Measurements from ENCODE around the gene NAA30.

NAA30 gene

GRCh38 chr14:57400556-57401494 is 10.4 kb downstream of the NAA30 start:
- no peak for DNase-seq

- DNase-seq = no peak
Observed at GRCh38 chr14:57401501-57401900, 11.1 kb downstream of the NAA30 start.

- DNase-seq = no peak
Observed at GRCh38 chr14:57402173-57402852, 11.9 kb downstream of the NAA30 start.

- DNase-seq = no peak
Observed at GRCh38 chr14:57403521-57403864, 13.1 kb downstream of the NAA30 start.

GRCh38 chr14:57405562-57405961 is 15.2 kb downstream of the NAA30 start:
- no peak for DNase-seq

- DNase-seq = no peak
Observed at GRCh38 chr14:57408037-57408436, 17.7 kb downstream of the NAA30 start.

GRCh38 chr14:57408634-57409033 is 18.2 kb downstream of the NAA30 start:
- DNase-seq = no peak

- no peak for DNase-seq
Observed at GRCh38 chr14:57412341-57412740, 22.0 kb downstream of the NAA30 start.

- no peak for DNase-seq
Observed at GRCh38 chr14:57413849-57414248, 23.5 kb downstream of the NAA30 start.

- no peak for DNase-seq
Observed at GRCh38 chr14:57417228-57417627, 26.8 kb downstream of the NAA30 start.

- no peak for DNase-seq
Observed at GRCh38 chr14:57418999-57419398, 28.6 kb downstream of the NAA30 start.

GRCh38 chr14:57420033-57420432 is 29.6 kb downstream of the NAA30 start:
- no peak for DNase-seq

GRCh38 chr14:57420986-57421385 is 30.6 kb downstream of the NAA30 start:
- no peak for DNase-seq

GRCh38 chr14:57435923-57436322 is 45.5 kb downstream of the NAA30 start:
- DNase-seq = no peak

- no peak for DNase-seq
Observed at GRCh38 chr14:57461777-57462320, 71.5 kb downstream of the NAA30 start.

- no peak for DNase-seq
Observed at GRCh38 chr14:57462551-57462950, 72.2 kb downstream of the NAA30 start.

GRCh38 chr14:57464008-57464730 is 73.8 kb downstream of the NAA30 start:
- DNase-seq = no peak
